NOMO-1 treated with DMSO at 0.1 percent for 48 hours (cell line): ENCODE data around the gene CSTF3.
"Not testable (repeated sequence)": the region's sequence is repeated elsewhere in the genome, so short reads cannot be mapped to it uniquely, and the experiment has no call there.

Experiments
- DNase-seq: peaks from one replicate; lab custom pipeline; 2025; ENCODE audit not compliant: unreplicated experiment; lab: John Stamatoyannopoulos, UW

Gene CSTF3

GRCh38 chr11:33089776-33090175, 71.5 kb downstream of the CSTF3 start:
- no peak for DNase-seq

- DNase-seq: no peak
These were observed 75.3 kb downstream of the CSTF3 start for GRCh38 chr11:33086017-33086416.

- DNase-seq: no peak
These were observed 77.4 kb downstream of the CSTF3 start for GRCh38 chr11:33083918-33084317.

- DNase-seq: no peak
These were observed 88.8 kb downstream of the CSTF3 start for GRCh38 chr11:33072465-33072864.

GRCh38 chr11:33068611-33069340, 92.5 kb downstream of the CSTF3 start:
- DNase-seq: no peak

GRCh38 chr11:33067294-33067693, 94.0 kb downstream of the CSTF3 start:
- no peak for DNase-seq

- DNase-seq: peak; percentile 41
These were observed 95.7 kb downstream of the CSTF3 start for GRCh38 chr11:33065445-33066178.

GRCh38 chr11:33064866-33065265, 96.4 kb downstream of the CSTF3 start:
- no peak for DNase-seq

GRCh38 chr11:33064033-33064825, 97.1 kb downstream of the CSTF3 start:
- peak; percentile 76 for DNase-seq

- DNase-seq: peak; percentile 50
These were observed 97.9 kb downstream of the CSTF3 start for GRCh38 chr11:33063326-33063881.

GRCh38 chr11:33062137-33062536, 99.1 kb downstream of the CSTF3 start:
- no peak for DNase-seq

GRCh38 chr11:33060271-33060670, 101.0 kb downstream of the CSTF3 start:
- DNase-seq: no peak

GRCh38 chr11:33059331-33060007, 101.8 kb downstream of the CSTF3 start:
- no peak for DNase-seq

GRCh38 chr11:33057284-33057683, 104.0 kb downstream of the CSTF3 start:
- no peak for DNase-seq

- no peak for DNase-seq
These were observed 105.9 kb downstream of the CSTF3 start for GRCh38 chr11:33055375-33055774.

GRCh38 chr11:33052231-33052630, 109.0 kb downstream of the CSTF3 start:
- DNase-seq: peak; percentile 43

- DNase-seq: not testable (repeated sequence)
These were observed 111.5 kb downstream of the CSTF3 start for GRCh38 chr11:33049565-33050408.

GRCh38 chr11:33048701-33049100, 112.6 kb downstream of the CSTF3 start:
- peak; percentile 55 for DNase-seq

- DNase-seq: no peak
These were observed 115.6 kb downstream of the CSTF3 start for GRCh38 chr11:33045551-33046255.
